HG03025 (cell line): ENCODE results near the gene PPM1K.
A peak's percentile ranks its signal among the peaks of the same experiment; 100 is the strongest.

Experiments
- ATAC-seq: cut with Tn5 transposase; IDR thresholded peaks from one replicate; pipeline ENCODE4 v1.9.1; 2021; ENCODE audit warnings: mild to moderate bottlenecking, moderate library complexity; ENCODE audit not compliant: unreplicated experiment, low FRiP score

PPM1K gene

DNA sequence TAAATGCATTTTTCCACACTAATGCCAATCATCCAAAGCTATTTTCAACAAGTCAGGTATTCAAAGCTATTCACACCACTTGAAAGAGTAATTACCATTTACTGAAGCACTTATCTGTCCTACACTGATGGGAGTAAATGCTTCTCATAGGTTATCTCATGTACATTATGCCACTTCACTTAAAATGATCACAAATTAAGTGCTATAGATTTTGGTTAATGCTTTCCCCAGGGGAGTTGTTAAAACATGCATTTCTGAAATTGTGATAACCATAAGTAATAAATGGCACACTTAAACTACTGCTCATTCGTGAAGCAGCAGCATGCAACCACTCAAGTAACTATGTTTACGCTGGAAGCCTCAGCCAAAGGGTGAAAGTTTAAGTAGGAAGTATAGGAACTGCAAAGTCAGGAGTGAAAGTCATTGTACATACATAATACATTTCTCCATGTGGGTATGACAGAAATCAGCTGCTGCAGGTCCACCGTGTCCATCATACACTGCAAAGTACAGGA is 6.6 kb downstream of the PPM1K start:
- no peak for ATAC-seq

DNA sequence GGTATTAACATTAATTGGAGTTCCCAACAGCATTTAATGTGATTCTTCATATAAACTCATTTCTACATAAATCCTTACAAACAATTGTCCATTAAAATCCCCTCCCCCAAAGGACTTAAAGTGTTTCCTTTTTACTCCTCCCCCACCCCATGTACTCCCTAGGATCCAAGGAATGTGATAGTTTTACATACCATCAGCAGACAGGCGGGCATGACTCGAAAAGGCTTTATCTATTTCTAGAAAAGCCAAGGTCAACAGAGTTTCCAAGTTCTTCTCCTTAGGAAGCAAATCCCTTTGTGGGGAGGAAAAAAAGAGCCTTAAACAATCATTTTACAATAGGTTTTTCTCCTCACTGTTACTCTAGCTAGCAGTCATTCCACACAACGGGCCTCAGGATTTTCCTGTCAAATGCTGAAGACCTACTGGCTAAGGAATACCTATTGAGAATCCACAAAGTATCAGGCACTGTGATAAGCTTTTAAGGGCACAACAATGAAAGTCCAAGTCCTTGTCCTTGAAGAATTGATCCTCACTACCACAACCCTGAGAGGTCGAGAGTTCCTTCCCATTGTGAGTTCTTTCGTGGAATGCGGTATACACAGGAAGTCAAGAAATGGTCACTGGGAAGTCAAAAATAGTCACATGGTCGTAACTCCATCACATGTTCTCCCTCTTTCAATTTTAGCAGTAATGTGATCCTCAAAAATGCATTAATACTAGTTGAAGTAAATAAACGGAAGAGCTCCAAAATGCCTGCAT is 7.2 kb downstream of the PPM1K start:
- ATAC-seq = no peak

DNA sequence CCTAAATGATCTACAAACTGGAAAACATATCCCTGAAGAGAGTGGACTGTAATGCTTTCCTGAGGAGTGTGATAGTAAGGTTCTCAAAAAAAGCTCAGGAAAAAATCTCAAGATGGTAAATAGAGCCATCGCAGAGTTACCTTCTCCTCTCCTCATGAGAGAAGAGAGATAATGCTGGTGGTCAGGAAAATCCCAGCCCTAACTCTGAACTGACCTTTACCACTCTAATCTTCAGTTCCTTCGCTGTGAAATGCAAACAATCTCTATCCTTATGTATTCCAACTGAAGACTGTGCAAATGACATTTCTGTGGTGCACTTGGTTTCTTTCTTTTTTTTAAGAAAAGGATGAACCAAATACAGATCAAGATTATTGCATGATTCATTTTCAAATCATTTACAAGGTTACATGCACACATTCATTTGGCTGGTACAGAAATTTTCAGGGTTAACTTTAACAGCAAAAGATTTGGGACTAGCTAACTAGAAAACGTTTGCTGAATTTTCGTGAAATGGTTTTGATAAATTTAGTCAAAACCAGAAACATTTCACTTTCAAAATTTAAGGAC is 8.3 kb downstream of the PPM1K start:
- no peak for ATAC-seq

DNA sequence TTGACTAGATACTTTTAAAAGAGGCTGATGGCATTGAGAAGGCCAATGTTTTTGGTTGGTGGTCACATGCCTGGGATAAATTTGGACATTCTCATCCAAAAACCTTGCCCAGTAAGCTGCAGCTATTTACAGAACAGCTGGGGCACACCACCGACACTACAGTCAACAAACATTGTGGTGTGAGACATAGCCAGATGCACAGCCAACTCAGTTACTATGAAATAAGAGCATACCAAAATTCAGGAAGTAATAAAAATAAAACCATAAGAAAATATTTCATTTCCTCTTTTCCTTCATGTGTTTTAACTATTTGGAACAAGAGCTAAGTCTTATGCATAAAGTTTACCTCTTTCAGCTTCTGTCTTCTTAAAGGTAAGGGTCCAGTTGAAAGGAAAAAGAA is 8.8 kb downstream of the PPM1K start:
- peak; percentile 57 for ATAC-seq

DNA sequence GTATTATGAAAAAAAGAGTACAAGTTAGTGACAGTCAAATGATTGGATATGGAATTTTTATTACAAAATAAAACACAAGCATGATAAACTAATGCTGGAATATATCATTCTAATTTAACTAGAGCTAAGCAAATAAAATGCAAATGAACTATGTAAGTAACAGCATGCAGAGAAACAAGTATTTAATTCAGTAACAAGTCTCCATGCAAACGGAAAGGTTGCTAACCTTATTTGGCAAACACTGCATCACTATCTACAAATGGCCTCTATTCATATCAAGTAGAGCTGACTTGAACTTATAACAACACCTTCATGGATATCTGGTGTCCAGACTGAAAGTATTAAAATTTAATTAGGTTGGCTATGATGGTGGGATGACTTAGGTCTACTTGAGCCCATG is 15.4 kb downstream of the PPM1K start:
- ATAC-seq = no peak

DNA sequence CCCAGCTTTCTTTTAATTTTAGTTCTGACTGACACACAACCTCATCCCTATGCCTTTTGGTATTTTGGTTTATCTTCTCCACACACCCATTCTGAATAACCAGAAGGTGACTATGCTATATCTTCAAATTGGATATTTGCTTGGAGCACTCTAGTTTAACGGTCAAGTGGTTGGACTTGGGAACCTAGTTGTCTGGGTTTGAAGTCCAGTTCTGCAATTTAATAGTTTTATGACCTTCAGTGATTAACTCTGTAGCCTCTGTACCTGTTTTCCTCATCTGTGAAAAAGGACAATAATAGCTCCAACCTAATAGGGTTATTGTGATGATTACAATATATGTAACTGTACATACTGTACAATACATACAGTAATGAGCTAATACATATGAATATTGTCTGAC is 20.0 kb downstream of the PPM1K start:
- no peak for ATAC-seq

DNA sequence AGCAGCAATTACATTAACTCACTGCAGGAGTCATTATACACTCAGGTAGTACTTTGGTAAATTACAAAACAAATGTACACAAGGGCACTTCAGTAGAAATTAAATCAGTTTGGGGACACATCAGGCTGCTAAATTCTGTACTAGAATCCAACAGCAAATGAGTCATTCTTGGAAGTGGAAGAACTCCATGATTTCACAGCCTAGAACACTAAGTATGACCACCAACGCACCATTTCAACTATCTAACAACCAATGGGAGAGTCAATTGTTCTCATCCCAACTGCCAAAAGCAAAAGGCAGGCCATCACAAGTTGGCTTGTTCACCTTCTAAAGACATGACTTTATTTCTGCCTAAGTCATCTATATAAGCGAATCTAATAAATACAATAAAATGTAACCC is 26.6 kb downstream of the PPM1K start:
- ATAC-seq = no peak

DNA sequence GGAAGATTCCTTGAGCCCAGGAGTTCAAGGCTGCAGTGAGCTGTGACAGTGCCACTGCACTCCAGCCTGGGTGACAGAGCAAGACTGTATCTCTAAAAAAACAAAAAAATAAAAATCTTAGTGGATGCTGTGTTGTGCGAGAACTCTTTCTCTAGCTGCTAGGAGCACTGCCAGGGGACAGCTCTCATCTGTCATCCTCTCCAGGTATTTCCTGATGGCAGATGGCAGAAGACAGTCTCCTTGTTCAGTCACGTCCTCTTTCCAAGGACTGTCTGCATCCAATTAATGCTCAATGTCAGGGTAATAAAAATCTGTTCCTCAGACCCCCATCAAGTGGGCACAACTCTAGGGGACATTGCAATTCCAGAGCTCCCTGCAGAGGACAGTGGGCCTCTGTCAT is 29.2 kb downstream of the PPM1K start:
- ATAC-seq = no peak

DNA sequence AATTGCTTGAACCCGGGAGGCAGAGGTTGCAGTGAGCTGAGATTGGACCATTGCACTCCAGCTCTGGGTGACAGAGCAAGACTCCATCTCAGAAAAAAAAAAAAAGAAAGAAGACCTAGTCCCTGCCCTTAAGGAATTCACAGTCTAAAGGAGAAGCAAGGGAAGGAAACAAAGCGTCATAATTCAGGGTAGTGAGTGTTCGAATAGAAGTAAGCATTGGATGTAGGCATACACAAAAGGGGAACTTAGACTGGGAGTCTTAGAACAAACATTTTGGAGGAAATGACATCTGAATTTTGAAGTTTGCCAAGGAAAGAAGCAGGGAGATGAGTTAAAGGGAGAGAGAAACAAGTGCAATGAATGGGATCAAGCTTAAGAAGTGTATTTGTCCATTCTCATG is 32.4 kb downstream of the PPM1K start:
- ATAC-seq = no peak

DNA sequence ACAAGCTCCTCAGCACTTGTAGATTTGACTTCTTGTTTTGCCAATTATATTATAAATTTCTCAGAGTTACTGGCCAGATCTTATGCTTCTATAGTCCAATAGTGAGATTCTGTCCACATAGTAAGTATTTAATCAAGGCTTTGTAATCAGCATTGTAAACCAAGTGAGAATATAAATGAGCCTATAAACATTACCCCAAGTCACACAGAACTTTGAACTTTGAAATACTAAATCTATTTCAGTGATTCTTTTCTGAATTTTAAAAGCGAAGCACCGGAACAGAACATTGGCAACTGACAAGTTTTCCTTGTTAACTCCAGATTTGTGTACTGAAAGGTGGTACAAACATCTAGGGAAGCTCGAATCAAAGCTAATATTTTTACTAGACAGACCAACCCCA is 37.2 kb downstream of the PPM1K start:
- ATAC-seq = no peak

DNA sequence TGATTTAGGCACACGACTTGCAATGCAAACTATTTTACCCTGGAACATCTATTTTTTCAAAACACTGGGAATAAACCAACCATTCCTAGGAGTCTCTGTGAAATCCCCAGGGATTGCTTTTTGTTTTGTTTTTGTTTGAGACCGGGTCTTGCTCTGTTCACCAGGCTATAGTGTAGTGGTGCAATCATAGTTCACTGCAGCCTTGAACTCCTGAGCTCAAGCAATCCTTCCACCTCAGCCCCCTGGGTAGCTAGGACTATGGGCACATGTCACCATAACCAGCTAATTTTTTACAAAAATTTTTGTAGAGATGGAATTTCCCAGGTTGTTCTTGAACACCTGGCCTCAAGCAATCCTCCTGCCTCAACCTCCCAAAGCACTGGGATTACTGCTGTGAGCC is 37.8 kb downstream of the PPM1K start:
- ATAC-seq = no peak

DNA sequence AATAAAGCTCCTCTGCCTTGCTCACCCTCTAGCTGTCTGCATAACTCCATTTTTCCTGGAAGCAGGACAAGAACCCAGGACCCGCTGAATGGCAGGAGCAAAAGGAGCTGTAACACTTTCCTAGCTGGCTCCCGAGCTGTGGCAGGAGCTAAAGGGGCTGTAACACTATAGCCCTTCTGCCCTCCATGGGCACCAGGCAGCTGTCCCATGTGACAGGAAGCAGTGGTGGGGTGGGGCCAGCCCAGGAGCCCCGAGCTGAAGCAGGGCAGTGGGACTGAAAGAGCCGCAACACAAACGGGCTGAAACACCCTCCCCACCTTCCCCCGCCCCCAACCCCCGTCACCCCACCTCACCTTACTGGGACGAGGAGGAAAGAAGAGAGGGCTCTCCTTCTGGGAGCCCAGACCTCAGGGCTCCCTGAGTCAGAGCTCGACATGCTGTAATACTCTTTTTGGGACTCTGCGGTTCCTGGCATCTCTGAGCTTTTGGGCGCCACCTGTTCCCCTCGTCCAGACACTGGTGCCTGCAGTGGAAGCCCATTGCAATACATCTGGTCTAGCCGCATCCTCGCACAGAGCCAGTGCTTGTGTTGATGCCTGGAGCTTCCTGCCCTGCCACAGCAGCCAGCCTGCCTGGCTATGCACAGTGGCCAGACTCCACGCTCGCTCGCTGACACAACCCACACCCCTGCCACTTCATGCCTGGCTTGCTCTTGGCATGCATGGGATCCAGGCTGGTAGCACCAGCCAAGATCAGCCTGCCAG is 39.4 kb downstream of the PPM1K start:
- ATAC-seq = no peak

DNA sequence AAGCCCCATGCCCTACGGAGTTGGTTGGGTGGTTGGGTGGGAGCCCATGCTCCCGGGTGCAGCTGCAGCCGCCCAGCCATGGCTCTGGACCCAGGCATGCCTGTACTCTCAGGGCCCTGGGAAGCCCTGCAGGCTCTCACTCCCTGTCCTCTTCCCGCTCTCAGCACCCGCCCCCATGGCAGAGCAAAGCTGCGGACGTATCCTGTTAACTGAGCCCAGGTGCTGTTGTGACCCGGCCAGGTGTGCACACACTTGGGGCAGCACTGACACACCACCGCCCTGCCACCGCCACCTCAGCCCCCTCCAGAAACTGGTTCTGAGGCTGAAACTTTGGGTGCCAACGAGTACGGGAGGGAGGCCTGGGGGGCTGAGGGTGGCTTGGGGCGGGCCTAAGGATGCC is 40.3 kb downstream of the PPM1K start:
- no peak for ATAC-seq

DNA sequence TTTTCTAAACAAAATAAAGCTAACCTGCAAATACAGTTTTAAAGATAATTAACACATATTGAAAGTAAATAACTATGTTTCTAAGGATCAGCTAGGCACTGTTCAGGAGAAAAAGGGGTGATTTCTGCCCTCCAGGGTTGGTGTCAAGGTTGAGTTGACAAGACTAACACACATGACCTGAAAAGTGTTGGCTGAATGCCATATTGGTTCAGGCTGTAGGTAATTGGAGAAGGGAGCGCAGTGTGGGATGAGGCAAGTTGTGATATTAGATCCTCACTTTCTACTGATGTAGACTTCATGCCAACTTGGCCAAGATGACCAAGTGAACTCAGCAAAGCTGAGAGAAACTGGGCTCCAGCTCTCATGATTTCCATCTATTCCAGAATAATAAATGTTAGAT is 42.2 kb downstream of the PPM1K start:
- no peak for ATAC-seq

DNA sequence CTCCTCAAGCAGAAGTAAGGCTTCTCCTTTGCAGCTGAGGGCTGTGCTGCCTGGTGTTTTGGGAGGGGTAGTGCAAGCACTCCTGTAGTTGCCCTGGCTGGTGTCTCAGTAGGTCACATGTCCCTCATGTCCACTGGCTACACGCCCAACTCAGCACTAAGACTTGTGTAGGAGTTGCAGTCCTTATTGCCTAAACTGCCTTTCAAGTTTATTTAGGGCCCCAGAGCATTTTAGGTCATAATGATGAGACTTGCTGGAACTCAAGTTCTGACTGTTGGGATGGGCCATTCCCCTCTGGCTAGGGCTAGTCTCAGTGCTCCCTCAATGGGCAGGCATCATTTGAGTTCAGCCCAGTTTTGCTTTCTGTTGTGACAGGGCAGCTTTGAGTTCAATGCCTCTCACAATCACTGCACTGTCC is 44.1 kb downstream of the PPM1K start:
- ATAC-seq = no peak

DNA sequence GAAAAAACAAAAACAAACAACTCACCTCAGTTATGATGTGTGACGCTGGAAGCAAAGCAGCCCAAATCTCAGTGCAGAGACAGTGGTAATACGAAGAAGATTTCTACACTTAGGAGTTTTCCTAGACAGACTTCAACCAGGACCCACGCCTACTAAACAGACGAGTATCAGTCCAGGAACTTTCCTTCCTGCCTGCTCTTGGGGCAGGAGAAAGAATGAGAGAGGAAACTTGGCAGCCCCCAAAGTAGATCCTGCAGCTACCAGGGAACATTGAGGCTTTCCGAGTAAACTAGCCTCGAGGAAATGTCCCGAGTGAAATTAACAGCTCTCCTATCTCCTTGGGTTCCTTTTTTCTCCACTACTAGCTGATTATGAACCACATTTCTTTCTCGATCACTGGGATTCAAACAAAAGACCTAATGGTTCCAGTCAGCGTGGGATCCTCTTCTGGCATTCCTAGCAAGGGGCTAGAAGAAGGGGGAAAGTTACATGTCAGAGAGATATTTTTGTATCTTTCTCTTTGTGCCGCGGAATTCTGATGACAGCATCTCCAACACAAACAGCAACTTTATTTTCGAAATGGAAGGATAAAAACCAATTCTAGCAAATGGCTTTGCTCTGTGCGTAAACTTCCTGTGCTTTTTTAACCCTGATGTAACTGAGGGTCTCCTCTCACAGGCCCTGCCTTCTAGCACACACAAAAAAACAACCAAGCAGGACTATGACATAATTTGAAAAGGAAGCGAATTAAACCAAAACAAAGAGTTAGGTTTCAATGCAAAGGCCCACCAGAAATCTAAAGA is 53.2 kb downstream of the PPM1K start:
- no peak for ATAC-seq

DNA sequence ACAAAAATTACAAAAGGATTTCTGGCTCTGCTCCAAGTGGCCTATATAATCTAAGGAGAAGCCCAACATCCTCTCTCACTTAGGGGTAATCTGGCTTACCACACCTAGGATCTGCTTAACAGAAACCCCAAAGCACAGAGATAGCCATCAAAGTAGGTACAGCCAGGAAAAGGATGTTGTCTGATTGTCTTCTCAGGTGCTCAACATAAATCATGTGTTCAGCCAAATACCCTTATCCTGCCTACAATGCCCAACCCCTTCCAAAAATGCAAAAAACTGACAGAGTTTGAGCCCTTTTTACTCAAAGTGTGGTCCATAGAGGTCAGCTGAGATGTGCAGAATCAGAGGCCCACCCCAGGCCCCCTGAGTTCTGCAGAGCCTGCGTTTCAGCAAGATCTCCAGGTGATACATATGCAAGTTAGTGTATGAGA is 53.9 kb downstream of the PPM1K start:
- ATAC-seq = no peak

DNA sequence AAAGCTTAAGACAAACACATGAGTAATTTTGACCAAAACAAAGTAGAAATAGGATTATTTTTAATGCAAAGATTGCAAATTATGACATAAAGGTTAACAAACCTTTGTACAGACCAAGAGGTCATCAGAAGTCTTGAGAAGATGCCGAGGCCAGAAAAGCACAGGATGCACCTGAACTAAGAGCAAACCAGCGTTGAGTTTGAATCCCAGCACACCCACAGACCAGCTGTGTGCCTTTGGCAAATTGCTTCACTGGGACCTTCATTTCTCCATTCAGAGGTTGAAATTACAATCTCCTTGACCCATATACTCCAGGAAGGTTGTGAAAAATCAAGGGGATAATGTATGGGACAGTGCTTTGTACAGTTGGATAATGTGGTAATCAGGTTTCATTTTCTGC is 56.6 kb downstream of the PPM1K start:
- ATAC-seq = no peak

DNA sequence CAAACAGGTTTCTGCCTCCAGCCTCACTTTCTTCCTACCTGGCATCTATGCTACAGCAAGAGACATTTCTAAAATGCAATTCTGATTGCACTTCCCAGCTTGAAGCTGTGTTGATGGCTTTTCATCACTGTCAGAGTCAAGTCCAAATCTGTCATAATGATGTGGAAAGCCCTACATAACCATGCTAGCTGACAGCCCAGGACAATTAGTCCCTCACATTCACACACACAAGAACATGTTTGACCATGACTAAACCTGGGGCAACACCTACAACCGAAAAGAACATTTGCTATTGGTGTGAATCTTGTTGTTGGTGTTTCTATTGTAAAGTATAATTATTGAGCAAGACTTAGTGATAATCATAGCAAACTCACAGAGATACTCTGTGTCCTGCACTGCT is 58.2 kb downstream of the PPM1K start:
- ATAC-seq = no peak

DNA sequence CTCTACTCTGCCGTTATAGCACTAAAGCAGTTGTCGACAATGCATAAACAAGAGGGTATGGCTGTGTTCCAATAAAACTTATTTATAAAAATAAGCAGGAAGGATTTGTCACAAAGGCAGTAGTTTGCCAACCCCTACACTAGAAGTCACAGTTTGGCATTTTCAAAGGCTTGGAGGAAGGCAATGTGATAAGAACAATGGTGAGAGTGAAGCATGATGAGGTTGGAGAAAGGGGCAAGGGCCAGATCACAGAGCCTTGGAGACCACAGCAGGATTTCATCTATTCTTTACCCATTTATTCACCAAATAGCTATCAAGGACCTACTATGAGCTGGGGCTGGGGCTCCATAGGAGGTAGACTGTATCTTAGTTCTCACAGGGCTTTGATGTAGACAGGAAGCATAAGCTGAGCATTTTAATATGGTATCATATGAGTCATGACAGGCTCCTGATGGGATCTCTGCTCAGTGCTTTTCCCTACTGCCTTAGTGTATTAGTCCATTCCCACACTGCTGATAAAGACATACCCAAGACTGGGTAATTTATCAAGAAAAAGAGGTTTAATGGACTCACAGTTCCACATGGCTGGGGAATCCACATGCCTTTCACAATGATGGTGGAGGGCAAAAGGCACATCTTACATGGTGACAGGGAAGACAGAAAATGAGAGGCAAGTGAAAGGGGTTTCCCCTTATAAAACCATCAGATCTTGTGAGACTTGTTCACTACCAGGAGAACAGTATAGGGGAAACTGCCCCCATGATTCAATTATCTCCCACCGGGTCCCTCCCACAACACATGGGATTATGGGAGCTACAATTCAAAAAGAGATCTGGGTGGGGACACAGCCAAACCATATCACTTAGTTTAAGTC is 58.9 kb downstream of the PPM1K start:
- no peak for ATAC-seq
